ENCODE data around the gene PXMP4.

Gene PXMP4

GRCh38 chr20:33670715-33671499, 49.2 kb downstream of the PXMP4 start:
- TF ChIP-seq POLR2AphosphoS5 (IDR thresholded peaks at IDR 0.05; ENCODE audit: low read depth, low read length) = no peak
- TF ChIP-seq SIN3A (IDR thresholded peaks at IDR 0.05; ENCODE audit: borderline replicate concordance, insufficient read depth, low read length) = no peak
- no peak for TF ChIP-seq TAF1 (IDR thresholded peaks at IDR 0.05; ENCODE audit: borderline replicate concordance, insufficient read depth, low read length)
- no peak for TF ChIP-seq FOXP2 (optimal IDR thresholded peaks at IDR 0.05; ENCODE audit: borderline replicate concordance, extremely low read depth, extremely low read length, insufficient read depth)
- TF ChIP-seq, protein P1, sequence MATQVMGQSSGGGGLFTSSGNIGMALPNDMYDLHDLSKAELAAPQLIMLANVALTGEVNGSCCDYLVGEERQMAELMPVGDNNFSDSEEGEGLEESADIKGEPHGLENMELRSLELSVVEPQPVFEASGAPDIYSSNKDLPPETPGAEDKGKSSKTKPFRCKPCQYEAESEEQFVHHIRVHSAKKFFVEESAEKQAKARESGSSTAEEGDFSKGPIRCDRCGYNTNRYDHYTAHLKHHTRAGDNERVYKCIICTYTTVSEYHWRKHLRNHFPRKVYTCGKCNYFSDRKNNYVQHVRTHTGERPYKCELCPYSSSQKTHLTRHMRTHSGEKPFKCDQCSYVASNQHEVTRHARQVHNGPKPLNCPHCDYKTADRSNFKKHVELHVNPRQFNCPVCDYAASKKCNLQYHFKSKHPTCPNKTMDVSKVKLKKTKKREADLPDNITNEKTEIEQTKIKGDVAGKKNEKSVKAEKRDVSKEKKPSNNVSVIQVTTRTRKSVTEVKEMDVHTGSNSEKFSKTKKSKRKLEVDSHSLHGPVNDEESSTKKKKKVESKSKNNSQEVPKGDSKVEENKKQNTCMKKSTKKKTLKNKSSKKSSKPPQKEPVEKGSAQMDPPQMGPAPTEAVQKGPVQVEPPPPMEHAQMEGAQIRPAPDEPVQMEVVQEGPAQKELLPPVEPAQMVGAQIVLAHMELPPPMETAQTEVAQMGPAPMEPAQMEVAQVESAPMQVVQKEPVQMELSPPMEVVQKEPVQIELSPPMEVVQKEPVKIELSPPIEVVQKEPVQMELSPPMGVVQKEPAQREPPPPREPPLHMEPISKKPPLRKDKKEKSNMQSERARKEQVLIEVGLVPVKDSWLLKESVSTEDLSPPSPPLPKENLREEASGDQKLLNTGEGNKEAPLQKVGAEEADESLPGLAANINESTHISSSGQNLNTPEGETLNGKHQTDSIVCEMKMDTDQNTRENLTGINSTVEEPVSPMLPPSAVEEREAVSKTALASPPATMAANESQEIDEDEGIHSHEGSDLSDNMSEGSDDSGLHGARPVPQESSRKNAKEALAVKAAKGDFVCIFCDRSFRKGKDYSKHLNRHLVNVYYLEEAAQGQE (IDR thresholded peaks at IDR 0.05; ENCODE audit: insufficient read depth in 1 of 2, low read depth in 2 of 2, low read length in 2 of 2) = no peak

GRCh38 chr20:33669873-33670640, 50.1 kb downstream of the PXMP4 start:
- TF ChIP-seq TAF1 (IDR thresholded peaks at IDR 0.05; ENCODE audit: borderline replicate concordance, insufficient read depth, low read length) = no peak
- no peak for TF ChIP-seq SIN3A (IDR thresholded peaks at IDR 0.05; ENCODE audit: borderline replicate concordance, insufficient read depth, low read length)
- no peak for TF ChIP-seq POLR2AphosphoS5 (IDR thresholded peaks at IDR 0.05; ENCODE audit: low read depth, low read length)
- TF ChIP-seq, protein P1 (IDR thresholded peaks at IDR 0.05; ENCODE audit: insufficient read depth in 1 of 2, low read depth in 2 of 2, low read length in 2 of 2) = no peak
- TF ChIP-seq FOXP2 (optimal IDR thresholded peaks at IDR 0.05; ENCODE audit: borderline replicate concordance, extremely low read depth, extremely low read length, insufficient read depth) = no peak

GRCh38 chr20:33669224-33669623, 50.9 kb downstream of the PXMP4 start:
- TF ChIP-seq SIN3A (IDR thresholded peaks at IDR 0.05; ENCODE audit: borderline replicate concordance, insufficient read depth, low read length) = no peak
- TF ChIP-seq, protein P1 (IDR thresholded peaks at IDR 0.05; ENCODE audit: insufficient read depth in 1 of 2, low read depth in 2 of 2, low read length in 2 of 2) = no peak
- TF ChIP-seq POLR2AphosphoS5 (IDR thresholded peaks at IDR 0.05; ENCODE audit: low read depth, low read length) = no peak
- no peak for TF ChIP-seq TAF1 (IDR thresholded peaks at IDR 0.05; ENCODE audit: borderline replicate concordance, insufficient read depth, low read length)
- no peak for TF ChIP-seq FOXP2 (optimal IDR thresholded peaks at IDR 0.05; ENCODE audit: borderline replicate concordance, extremely low read depth, extremely low read length, insufficient read depth)

- no peak for TF ChIP-seq POLR2AphosphoS5 (IDR thresholded peaks at IDR 0.05; ENCODE audit: low read depth, low read length)
- no peak for TF ChIP-seq FOXP2 (optimal IDR thresholded peaks at IDR 0.05; ENCODE audit: borderline replicate concordance, extremely low read depth, extremely low read length, insufficient read depth)
- TF ChIP-seq, protein P1 (IDR thresholded peaks at IDR 0.05; ENCODE audit: insufficient read depth in 1 of 2, low read depth in 2 of 2, low read length in 2 of 2) = no peak
- TF ChIP-seq TAF1 (IDR thresholded peaks at IDR 0.05; ENCODE audit: borderline replicate concordance, insufficient read depth, low read length) = no peak
- TF ChIP-seq SIN3A (IDR thresholded peaks at IDR 0.05; ENCODE audit: borderline replicate concordance, insufficient read depth, low read length) = no peak
Observed at GRCh38 chr20:33668466-33669155, 51.5 kb downstream of the PXMP4 start.

Measured in PFSK-1 (cell line).